HG03108 (cell line): ENCODE data around the gene CERS6.
"Not testable (repeated sequence)": the region's sequence is repeated elsewhere in the genome, so short reads cannot be mapped to it uniquely, and the experiment has no call there.

Source experiments
- ATAC-seq: cut with Tn5 transposase; IDR thresholded peaks from one replicate; pipeline ENCODE4 v1.9.1; 2021; ENCODE audit warnings: moderate library complexity; ENCODE audit not compliant: unreplicated experiment

CERS6 gene

DNA sequence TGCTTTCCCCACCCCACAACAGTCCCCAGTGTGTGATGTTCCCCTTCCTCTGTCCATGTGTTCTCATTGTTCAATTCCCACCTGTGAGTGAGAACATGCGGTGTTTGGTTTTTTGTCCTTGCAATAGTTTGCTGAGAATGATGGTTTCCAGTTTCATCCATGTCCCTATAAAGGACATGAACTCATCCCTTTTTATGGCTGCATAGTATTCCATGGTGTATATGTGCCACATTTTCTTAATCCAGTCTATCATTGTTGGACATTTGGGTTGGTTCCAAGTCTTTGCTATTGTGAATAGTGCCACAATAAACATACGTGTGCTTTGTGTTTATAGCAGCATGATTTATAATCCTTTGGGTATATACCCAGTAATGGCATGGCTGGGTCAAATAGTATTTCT is 335.1 kb downstream of the CERS6 start:
- not testable (repeated sequence) for ATAC-seq

DNA sequence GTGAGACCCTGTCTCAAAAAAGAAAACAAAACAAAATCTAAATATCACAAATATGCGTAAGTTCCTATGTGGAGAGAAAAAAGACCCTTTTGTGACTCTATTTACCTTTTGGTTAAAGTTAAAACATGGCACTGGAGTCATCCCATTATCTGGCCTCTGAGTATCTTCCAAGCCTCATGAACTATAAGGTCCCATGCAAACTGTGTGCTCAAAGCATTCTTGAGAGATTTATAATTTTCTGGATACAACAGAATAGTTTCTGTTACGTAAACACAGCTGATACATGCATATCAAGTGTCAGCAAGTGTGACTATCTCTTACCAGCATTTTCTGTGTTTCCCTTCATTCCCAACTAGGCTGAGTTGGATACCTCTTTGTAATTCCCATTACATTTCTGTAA is 337.5 kb downstream of the CERS6 start:
- ATAC-seq: no peak

- ATAC-seq: no peak
Measured at GRCh38 chr2:168794968-168795367, 338.9 kb downstream of the CERS6 start.

- no peak for ATAC-seq
Measured at GRCh38 chr2:168796090-168796577, 340.1 kb downstream of the CERS6 start.

- ATAC-seq: no peak
Measured at GRCh38 chr2:168796583-168797285, 340.7 kb downstream of the CERS6 start.

DNA sequence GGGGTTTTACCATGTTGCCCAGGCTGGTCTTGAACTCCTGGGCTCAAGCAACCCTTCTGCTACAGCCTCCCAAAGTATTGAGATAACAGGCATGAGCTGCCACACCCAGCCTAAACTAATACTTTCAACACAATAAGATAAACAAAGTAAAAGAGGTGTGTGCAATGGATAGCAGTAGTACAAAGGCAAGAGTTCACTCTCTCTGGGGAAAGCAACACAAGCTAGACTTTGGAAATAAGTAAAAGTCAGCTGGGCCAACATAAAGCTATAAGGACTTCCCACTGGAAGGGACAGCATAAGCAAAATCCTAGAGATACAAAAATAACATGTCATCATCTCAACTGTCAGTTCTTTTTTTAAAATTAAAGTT is 341.2 kb downstream of the CERS6 start:
- no peak for ATAC-seq

GRCh38 chr2:168798076-168798887 is 342.2 kb downstream of the CERS6 start:
- no peak for ATAC-seq

DNA sequence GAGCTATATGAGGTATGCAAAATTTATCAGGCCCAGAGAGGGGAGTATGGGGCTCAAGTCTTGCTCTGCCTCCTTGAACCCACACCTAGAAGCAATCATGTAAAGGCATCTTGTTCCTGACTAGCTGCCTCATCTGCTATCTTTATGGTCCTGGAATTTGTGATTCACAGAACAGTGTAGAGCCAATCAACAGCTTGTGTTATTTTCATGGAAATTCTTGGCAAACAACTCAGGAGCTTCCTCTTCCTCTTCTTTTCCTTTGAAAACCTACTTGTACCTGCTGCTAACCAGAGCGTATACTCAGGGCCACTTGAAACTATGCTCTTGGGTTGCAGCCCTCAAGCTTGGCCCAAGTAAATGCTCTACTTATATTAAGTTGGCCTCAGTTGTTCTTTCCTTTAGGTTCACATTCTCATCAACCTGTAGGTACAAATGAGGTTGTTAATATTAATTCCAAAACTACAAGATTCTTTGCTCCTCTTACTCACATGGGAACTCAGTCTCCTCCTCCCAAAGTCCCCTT is 342.9 kb downstream of the CERS6 start:
- no peak for ATAC-seq

DNA sequence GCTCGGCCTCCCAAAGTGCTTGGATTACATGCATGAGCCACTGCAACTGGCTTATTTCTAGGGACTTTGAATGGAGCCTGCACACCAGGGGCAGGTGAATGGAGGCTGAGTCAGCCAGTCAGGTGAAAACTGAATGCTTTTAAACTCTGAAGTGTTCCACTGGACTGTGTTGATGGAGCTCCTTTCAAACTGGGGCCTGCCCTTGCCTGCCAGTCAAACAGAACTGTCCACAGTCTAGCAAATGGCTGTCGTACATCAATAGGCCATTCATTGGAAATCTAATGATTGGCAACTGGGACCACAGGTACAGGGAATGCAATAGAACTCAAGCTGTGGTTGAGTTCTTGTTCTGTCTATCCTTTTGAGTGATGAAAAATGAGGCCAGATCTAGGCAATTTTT is 345.4 kb downstream of the CERS6 start:
- no peak for ATAC-seq

DNA sequence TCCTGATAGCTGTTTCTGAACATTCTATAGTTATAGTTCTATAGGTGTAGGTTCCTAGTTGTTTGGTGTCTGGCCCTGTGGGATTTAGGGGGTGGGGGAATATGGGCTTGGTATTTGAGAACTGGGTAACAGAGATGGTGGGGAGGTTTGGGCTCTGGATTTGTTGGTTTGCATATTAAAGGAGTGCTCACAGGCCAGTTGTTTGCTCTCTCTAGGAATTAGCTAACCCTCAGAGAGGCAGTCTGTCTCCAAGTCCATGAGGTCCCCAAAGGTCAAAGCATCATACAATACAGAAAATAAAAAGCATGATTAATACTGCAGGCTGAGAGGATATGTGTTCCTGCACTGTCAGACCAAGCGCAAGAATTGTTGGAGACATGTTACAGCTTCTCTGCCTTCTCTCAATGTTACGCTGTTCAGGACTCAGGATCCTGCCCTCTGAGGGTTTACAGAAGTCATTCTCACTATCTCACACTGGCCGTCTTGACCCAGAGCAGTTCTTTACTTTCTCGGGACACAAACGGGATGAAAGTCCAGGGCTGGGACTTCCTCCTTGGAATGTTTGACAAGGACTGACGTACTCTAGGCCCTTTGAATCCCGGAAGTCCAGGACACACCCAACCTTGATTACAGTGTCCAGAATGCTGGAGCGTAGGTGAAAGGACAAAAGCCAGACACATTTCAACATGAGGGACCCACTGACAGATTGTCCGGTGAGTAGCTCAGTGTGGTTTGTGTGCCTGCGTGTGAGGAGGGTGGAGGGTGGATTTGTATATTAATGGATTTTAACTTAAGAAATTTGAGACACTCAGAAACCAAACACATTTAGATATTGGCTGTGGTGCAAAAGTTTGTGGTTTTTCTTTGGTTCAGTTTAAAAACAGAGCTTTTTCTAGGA is 346.1 kb downstream of the CERS6 start, which contains the start of gene NOSTRIN:
Gene NOSTRIN, plus strand, starts transcription at position 677 of the 898 bp plus-strand sequence. Its CDS starts 10 bp downstream, at position 687.
- no peak for ATAC-seq

DNA sequence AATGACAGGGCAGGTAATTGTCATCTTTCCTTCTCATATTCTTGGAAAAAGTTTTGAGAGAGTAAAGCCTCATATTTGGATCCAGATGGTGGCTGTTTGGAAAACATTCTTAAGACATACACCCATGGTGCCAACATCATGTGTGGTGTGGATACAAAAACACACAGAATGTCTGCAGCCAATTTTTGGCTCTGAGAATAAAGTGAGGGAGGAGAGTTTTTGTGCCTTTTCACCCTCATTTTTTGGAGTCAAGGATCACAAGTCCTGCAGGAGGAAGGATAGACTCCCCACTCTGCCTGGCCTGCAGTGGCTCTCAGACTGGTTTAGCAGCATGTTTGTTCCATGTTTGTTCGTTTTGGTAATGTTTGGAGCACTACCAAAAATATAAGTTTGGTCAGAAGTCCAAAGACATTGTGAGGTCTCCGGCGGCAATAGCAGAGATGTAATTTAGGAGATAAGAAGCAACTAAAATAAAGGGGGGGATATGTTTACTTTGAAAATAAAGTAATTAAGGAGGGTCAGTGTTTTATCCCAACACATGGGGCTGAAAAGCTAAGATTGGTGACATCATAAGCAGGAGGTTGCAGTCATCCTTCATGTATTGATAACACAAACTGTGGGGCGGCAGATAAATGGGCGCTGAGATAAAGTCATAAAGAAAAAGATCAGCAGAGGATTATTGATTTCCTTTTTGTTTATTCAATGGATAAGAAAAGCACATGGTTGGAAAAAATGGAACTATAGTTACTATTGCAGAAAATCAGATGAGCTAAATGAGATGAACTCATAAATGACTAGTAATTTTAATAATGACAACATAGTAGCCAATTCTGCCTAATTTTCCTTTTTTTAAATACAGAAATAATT is 347.0 kb downstream of the CERS6 start:
- ATAC-seq: no peak

DNA sequence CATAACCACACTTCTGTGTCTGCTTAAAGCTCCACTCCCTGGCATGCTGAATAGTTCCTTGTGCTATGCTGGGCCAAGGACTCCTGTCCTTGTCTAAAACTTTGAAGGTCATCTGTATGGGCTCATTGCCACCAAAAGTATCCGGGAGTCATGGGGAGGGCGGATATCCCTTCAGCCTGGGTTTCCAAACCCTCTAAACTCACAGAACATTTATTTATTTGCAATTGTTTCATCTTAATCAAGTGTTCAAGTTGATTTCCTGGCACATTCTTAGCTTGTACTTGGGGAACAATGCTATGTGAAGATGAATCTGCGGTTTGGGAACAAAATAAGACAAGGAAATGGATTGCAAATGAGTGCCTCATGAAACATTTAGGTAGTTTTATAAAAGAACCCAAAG is 348.1 kb downstream of the CERS6 start:
- ATAC-seq: no peak

DNA sequence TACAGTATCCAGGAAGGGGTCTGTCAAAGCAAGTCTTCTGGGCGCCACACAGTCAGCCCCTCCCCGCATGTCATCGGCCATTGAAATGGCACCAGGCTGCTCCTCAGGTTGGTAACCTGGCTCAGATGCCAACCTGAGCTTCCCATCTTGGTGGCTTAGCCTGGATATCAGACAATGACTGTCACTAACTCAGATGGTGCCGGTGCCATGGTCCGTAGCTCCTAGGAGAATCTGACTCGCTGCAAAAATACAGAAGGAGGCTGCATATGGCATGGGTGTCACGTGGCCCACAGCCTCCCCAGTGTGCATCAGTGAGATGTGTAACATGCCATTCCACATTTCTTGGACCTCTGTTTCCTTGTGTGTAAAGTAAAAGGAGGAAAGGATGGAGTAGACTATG is 349.5 kb downstream of the CERS6 start:
- ATAC-seq: no peak

- ATAC-seq: no peak
Measured at GRCh38 chr2:168809537-168809936, 353.5 kb downstream of the CERS6 start.

DNA sequence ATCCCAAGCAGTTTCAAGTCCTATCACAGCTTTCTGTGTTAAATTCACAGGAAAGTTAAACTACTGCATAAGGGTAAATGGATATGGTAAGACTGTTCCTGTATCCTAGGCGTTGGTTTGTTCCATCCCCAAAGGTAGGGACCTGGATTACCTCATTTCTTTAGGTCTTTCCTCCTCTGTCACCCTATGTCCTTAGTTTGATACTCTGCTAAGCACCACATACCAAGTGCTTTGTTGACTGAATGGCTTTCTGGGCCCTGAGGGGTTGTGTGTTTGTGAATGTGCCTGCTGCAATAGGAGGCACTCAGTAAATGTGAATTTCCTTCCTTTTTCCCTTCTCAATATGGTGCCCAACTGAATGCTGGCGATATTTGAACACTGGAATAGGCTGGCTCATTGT is 354.2 kb downstream of the CERS6 start:
- no peak for ATAC-seq

DNA sequence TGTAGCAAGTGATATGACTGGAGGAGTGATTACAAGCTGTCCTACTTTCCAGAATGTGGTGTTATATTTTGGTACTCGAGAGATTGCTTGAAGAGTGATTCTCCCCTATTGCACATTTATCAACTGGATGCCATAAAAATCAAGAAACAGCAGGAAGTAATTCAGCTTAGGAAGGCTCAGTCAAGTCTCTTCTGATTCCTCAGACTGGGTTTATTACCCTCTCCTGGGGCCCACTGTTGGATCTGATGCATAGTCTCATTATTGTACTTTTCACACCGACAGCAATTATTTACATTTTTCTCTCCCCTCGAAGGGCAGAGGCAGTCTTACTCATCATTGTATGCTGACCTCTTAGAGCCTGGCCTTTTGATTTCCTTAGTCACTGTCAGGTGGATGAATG is 355.6 kb downstream of the CERS6 start:
- ATAC-seq: no peak

DNA sequence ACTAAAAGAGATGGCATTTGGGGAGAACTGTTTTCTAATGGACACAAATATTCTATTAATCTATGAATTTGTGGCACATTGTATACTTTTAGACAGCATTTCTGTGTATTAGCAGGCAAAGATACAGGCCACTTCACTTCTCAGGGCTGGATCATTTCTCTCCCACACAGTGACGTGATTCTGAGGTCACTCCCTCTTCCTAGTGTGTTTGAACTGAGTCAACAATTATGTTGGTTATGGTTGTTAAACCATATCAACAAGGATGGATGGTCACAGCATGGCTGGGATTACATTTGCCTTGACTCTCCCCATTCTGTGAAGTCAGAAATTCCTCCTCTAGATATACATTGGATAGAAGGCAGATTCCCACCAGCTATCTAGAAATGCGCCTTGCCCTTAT is 358.0 kb downstream of the CERS6 start:
- no peak for ATAC-seq

- no peak for ATAC-seq
Measured at GRCh38 chr2:168814939-168815907, 359.2 kb downstream of the CERS6 start.

DNA sequence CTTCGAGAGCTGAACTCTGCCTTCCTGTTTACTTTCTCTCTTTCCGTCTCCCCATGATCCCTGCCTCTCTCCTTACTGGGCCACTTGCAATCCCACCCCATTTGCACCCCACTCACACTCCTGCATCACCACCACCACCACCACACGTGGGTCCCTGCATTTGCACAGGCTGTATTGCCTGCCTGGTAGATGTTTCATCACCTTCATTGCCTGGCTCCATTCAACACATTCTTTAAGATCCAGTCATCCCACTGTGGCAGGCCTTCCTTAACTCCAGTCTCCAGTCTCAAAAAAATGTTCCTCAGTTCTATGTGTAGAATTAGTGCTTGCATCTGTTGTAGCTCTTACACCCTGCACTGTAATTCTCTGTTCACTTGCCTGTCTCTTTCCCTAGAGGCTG is 360.3 kb downstream of the CERS6 start:
- no peak for ATAC-seq
